Right kidney (tissue), 1 donor: ENCODE data around the gene TTC12.

Source experiments
- DNase-seq: peaks from one replicate; pipeline ENCODE4 v3.0.0-alpha.2; 2016

The TTC12 gene

DNA sequence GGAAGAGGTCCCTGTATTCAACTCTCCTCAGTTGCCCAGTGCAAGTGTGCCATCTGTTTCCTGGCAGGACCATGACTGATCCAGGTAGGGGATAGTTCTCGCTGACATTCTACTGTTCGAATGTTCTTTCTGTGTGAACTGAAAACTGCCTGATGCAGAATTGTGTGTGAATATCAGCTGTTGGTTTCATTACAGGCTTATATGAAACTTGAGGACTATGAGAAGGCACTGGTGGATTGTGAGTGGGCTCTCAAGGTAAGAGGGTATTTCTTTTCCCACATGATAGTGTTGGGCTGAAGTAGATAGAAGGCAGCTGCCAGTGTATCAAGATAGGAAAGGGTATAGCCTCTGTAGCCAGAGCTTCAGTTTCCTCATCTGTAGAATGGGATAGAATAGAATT is 15.3 kb downstream of the TTC12 start:
- DNase-seq, result no peak

DNA sequence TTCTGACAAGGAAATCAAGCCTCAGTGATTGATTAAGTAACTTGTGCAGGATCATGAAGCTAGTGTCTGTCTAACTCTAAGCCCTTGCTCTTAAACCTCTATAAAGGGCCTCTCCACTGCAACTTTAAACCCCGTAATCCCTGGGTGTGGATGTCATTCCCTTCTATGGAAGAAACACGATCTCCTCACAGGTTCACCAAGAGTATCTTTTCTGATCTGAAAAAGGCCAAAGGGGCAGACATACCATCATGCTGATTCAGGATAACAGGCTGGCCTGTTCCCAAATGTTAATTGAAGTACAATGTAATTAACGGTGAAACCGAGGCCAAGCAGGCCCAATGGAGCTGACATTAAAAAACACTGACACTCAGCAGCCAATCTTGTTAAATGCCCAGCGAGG is 17.1 kb downstream of the TTC12 start:
- DNase-seq, result no peak

DNA sequence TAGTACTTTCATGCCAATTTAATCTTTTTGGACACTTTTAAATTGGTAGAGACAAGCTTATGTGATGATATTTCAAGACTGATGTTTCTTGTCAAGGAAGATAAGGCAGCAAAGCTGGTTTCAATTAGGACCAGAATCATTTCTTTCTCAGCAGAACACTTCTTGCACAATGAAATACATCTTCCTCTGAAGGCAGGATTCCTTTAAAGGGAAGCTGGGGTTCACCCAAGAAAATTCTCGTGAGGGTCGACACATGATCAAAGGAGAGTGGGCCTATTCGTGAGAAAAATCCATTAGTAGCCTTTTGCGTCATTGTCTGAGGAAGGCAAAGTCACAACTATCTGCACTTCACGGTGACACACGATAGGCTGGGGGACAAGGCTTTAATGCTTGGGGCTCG is 17.6 kb downstream of the TTC12 start:
- DNase-seq, result no peak

DNA sequence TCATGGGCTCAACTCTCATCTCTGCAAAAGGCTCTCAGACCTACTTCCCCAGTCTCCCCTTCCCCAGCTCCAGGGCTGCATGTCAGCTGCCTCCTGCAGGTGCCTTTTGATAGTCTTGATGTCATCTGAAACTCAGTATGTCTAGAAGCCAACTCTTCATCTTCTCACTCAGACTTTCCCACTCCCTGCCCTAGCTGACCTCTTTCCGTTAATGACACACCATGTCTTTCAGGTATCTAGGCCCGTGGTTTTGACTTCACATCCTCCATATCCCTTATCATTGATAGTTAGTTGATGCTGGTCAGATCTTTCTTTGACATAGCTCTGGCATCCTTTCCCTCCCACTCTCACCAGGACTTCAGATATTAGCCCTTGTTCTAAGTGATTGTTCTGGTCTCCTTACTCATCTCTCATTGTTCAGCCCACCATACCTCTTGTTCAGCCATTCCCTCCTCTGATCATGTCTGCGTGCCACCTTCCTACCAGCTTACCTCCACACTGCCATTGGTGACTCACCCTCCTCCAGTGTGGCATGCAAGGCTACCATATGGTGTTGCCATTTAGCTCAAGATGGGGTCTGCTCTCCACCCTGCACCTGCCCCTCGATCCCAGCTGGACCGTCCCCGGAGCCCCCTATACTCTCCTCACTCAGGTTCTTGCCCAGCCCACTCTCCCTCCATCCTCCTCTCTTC is 18.4 kb downstream of the TTC12 start:
- no peak for DNase-seq

DNA sequence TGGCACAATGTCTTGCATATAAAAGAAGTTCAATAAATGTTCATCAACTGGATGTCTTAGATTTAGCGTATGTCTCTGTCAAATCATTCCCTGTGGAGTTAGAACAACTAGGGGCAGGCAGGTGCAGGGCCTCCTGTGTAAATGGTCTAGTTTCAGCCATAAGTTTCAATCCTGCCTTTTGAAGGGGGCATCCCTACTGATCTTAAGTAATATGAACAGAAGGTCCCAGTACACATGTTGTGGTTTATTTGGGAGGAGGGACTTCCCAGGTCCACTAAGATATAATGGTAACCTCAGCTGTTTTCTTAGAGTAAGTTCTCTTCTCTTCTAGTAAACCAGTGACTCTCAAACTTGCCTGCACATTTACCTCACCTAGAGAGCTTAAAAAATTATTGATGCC is 19.8 kb downstream of the TTC12 start:
- no peak for DNase-seq

DNA sequence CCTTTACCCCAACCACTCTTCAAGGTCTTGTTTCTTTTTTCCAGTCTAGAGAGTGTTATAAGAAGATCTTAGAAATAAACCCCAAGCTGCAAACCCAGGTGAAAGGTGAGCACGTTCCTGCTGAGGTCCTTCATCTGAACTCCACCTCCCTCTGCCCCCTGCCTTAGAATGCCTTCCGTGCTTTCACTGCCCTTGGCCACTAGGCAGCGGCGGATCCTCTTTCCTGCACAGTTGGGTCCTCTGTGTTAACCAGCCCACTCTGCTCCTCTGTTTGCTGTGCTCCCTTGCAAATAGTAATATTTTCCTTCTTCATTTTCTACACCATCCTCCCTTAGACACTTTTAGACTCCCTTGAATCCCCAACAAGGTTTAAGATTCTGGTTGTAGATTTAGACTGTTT is 24.3 kb downstream of the TTC12 start:
- DNase-seq, result no peak

DNA sequence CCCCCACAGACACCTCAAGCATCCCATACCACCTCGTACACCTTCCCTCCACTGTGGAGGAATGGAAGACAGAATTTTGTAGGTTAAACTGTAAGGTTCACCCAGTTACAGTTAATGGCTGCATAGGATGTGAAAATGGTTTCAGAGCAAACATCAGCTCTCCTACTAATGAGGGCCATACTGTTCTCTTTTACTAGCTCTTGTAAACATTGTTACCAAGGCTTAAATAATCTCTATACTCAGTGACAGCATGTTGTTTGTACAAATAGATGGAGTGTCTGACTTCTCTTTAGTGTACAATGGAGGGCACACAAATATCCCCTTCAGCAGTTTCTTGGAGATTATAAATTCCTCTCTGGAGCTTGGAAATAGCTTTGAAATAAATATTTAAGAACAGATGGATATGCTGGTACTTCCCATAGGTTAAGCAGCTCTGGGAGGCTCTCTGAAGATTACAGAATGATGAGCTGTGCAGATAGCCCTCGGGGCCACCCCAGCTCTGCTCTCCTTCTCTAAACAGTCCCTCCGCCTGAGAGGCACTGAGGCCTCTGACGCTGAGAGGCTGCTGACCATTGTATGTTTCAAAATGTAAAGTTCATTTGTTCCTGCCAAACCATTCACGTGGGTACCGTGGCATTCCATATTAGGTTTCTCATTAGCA is 25.7 kb downstream of the TTC12 start:
- no peak for DNase-seq

DNA sequence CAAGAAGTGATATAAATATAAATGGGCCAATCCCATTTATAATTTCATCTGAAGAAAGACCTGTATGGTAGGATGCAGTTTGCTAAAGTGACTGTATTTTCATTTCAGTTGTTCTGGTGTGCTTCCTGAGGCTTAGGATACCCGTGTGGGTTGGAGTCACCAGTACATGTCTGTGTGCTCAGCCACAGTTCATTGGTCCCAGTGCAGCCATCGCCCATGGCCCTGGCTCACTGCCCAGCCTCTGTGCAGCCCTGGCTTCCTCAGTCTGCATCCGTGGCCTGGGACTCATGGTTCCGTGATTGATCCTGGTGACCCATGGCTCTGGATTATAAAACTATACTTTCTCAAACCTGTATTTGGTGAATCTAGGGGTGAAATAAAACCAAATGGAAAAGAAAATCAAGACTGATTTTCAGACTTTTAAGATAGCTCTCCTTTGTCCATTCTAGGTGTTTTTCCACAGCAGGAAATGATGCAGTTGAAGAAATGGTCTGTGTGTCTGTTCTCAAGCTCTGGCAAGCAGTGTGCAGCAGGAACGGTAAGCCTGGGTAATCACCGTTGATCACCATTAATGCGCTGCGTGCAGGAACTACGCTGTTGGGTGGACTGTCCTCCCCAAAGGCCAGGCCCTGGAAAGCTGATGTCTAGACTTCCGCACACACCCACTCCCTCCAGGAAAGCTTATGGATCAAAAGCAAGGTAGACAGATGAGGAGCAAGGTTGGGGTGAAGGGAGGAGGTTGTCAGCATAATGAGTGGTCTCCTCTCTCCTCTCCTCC is 27.2 kb downstream of the TTC12 start:
- DNase-seq, result no peak

DNA sequence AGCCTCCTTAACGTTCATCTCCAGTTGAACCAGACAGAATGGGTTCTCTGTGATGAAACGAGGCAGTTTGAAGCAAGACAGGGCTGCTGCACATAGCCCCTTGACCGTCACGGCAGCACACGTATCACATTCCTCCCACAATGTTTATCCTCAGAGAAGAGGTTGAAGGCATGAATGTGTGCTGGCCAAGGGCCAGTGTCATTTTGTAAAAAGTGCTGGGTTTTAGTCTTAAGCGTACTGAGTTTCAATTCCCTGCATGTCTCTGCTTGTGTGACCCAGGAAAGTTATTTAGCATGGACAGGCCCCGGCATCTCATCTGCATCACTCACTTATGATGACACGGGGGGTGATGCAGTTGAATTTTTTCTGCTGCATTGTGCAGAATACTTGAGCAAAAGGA is 31.6 kb downstream of the TTC12 start:
- no peak for DNase-seq

DNA sequence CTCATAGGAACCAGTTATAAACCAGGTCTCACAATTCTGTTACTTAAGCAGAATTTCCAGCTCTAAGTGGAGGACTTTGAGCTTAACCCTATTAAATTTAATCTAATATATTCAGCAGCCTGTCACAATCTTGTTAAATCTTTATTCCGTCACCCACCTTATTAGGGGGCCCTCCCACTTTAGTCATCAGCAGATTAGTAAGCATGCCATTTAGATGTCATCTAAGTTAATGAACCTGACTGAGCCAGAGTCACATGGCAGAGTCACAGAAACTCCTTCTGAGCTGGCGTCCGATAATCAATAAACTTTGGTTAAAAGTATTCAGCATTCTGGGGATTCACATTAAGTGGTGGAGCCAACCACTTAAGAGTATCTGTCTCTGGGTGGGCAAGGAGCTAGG is 35.1 kb downstream of the TTC12 start:
- DNase-seq, result no peak

DNA sequence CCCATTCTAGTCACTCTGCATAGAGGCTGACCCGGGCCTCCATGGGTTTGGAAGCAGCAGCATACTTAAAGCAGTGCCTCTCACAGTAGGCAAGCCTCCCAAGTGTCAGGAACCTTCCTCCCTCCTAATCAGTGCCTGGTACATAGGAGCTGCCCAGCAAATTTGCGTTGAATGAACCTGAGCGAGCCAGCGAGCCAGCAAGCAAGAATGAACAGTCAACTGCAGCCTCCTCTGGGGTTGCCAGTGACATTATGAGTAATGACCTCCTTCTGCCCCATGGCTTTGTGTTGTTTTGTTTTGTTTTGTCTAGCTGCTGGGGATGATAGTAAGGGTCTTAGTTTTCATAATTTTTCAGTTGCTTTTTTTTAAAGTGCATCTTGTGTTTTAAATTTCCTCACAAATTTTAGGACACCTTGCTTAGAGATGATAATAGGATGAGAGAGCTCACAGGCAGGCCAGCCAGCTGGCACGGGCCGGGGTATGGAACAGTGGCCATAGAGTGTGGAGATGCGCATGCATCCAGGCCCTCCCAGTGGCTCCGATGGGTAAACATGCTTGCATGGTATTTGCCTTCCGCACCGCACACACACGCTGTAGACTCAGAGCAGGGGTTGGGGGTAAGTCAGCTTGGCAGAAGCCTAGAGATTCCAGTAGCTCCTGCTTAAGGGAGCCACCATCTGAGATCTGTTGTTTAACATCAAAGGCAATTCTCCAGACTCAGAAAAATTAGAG is 36.1 kb downstream of the TTC12 start:
- no peak for DNase-seq

DNA sequence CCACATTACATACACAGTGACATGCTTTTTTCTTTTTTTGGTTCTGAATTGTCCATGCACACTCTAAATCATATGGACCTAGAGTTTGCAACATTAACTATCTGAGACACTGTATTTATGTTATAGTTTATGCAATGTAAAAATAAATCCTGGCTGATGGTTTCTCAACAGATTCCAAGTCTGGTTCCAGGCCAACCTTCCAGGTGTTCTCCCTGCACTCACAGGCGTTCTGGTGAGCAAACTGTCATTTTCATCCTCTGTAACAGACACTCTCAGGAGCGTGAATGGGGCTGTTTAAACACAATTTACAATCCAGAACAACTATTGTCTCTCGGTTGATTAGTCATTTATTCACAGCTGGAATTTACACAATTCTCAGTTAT is 36.7 kb downstream of the TTC12 start:
- DNase-seq, result no peak

DNA sequence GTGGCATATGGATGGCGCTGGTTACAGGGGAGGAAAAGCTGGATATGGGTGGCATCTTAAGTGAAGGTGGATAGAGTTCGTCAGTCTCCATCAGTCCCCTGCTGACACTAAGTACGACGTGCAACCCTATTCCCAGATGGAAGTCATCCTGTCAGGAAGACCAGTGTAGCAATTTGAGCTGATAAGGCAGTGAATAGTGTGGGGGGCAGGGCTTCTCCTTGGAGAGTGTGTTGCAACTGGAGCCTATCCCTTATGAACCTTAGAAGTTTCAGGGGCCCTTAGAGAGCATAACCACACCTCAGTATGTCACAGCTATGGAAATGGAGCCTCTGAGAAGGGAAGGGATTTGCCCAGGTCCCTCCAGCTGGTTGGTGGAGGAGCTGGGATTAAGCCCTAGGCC is 37.1 kb downstream of the TTC12 start:
- no peak for DNase-seq

DNA sequence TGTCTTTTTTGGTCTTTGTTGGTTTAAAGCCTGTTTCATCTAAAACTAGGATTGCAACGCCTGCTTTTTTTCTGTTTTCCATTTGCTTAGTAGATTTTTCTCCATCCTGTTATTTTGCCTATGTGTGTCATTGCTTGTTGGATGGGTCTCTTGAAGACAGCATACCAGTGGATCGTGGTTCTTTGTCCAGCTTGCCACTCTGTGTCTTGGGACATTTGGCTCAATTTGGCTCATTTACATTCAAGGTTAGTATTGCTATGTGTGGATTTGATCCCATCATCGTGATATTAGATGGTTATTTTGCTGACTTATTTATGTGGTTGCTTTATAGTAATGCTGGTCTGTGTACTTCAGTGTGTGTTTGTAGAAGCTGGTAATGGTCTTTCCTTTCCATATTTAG is 41.8 kb downstream of the TTC12 start:
- no peak for DNase-seq

DNA sequence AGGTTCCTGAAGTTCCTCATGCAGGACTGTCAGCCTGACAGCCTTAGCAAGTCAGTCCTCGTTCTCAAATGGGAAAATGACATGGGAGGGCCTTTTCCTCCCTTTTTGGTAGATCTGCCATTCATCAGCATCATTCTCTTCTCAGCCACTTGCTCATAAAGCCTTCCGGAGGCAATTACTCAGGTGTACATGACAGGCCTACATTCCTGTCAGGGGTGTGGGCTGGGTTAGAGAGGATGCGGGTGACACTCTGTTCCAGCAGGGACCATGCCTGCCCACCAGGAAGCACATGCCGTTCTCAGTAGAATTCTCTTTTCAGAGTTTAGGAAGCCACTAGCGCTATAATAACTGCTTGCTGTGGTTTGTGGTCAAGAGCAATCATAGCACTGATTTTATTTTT is 49.0 kb downstream of the TTC12 start:
- no peak for DNase-seq

DNA sequence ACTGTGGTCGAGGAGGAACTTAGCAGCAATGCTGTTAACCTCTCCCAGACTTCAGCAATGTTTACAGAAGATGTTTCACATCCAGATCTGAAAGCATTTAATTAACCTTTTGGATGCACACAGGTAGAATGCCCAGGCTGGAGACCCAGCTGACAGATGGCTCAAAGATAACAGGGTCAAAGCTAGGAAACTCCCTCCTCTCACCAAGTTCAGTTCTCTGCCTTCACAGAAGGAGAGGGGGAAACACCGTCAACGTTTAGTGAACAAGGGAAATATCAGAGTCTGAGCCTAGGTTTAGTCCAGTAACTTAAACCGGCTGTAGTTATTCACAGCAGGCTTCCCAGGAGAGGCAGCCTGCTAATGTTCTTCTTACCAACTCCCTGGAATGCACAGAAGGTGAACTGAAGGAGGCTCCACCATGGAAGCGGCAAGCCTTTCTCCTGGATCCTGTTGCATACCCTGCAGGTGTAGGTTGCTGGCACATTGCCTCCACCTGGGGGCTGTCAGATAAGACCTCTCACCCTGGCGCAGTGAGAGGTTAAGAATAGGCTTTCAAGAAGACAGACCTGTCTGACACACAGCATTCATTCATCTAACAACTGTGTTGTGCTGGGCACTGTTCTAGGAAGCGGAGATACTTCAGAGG is 49.7 kb downstream of the TTC12 start:
- no peak for DNase-seq

DNA sequence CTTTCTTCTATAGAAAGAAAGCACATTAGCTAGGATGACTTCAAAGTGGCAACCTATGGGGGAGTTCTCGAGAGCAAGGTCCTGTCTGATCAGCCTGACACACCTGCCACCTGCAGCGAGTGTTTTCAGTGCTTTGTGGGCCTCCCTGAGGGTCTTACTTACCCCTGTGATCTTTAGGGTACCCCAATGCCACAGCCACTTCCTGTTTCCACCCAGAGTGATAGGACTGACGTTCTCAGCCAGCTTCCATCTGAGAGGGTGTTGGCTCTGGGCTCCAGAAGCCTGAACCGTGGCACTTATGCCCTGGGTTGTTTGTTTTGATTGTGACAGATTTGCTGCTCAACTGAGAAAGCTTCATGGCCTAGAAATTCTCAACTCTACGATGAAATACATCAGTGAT is 51.5 kb downstream of the TTC12 start:
- no peak for DNase-seq

DNA sequence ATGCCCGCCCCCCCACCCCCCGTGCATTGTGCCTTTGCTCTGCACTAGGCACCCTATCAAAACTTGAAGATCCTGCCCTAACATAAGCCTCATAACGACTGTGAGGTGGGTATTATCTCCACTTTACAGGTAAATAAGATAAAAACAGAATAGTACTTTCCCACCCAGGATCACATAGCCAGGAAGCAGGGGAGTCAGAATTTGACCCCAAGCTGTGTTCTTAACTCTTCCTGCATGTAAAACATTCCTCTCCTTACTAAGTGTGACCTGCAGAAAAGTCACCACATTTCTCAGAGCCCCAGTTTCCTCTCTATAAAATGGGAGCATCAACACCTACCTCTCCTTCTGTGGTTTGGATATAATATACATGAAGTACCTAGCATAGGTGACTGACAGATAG is 55.0 kb downstream of the TTC12 start:
- DNase-seq, result no peak

DNA sequence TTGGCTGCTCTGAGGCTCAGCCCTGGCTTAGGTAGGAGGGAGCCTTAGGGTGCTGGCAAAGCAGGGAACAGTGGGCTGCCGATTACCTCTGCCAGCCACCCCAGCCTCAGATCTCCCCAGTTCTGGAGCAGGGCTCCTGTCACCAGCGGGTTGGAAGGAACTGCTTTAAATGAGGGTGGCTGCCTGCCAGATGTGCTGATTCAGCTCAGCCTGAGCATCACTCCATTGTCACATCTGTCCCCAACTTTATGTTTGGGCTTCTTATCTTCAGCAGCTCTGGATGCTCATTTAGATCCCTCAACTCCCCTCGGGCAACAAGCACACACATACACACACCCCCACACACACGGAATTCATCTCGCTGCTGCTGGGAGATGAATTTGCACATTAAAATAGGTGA is 56.3 kb downstream of the TTC12 start:
- no peak for DNase-seq

DNA sequence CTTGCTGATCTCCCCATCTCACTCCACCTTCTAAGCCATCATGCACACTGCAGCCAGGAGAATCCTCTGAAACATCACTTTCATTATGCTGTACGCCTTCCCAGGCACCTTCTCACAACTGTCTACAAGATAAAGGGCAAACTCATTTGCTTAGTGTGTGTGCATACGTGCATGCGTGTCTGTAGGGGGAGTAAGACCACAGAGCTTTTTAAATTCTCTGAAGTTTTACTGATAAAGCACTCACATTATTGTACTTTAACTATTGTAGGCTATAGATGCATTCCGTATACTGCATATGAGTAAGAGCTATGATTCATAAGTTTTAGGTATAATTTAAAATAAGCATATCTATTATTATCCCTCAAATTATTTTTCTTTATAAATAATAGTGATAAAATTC is 57.9 kb downstream of the TTC12 start:
- no peak for DNase-seq

DNA sequence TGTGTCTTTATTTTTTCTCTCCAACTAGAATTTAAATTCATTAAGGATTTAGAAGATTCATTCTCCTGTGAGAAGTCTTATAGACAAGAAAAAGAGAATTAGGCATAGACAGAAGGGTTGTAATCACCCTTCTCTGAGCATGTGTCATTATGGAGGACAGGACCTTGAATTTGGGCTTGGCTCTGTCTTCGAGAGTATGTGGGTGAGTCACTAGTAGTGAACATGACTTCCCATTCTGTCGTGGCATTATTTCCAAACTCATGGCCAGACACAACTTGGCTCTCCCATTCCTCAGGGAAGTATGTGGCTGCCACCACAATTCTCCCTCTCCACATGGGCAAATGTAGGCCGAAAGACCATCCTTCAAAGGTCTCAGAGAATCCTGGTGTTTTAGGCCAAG is 58.9 kb downstream of the TTC12 start:
- DNase-seq, result no peak

DNA sequence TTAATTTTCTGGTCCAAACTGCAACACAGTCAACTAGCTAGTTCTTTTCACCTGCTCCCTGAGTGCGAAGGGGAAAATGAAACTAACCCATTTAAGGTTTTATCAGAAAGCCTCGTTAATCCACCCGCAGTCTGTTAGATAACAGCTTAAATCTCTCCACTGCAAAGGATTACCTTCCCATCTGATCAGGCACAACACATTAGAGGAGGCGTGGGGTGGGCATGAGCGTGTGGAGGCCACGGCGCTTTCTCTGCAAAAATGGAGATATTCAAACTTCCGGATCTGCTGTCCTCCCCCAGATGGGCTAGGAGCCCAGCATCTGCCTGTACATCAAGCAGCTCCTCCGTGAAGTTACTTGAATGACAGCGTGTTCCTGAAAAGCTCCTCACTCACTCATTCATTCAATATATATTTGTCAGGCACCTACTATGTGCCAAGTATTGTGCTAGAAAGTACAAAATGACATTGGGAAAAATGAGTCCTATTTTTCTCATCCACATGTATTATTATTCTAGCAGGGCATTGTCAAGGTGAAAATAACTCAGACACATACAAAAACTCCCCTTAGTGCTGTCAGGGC is 59.7 kb downstream of the TTC12 start:
- DNase-seq, result no peak
